DOHH2 (cell line): ENCODE results near the gene FARS2.

Source experiments
- CTCF ChIP-seq: fragments of 200-600 bp; sonication (generic); IDR thresholded peaks from one replicate; pipeline ENCODE4 v1.5.1; 2014; ENCODE audit warnings: antibody characterized with exemption, mild to moderate bottlenecking, low read depth, low read length; ENCODE audit not compliant: poor library complexity, severe bottlenecking
- EZH2phosphoT487 ChIP-seq: fragments of 200-600 bp; sonication (generic); IDR thresholded peaks from 2 replicates; pipeline ENCODE4 v1.6.1; 2017; ENCODE audit warnings: borderline replicate concordance, mild to moderate bottlenecking, antibody characterized with exemption, low read length, moderate library complexity, mixed read lengths

DNA sequence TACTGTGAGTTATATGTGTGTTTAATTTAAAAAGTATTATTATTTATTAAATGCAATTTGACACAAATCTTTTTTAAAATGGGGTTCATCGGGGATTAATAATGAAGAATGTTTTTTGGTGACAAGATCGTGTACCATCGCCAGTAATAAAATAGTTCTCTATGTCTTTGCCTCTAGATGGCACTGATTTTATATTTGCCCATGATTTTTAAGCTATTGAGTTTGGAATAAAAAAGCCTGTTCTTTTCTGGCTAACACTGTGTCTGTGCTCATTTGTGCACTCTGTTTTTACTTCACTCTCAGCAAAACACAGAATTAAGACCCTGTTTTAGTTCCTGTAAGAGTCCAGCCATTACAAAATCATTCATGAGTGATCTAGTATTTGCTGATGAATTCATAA is 127.0 kb downstream of the FARS2 start:
- TF ChIP-seq CTCF (no peak), EZH2phosphoT487 (no peak)
